GM19193 (cell line): Measurements from ENCODE around the gene SHROOM3.

Experiments used
- POLR2A ChIP-seq: IDR thresholded peaks from 4 replicates; pipeline ENCODE4 v1.6.1; 2011; ENCODE audit not compliant: insufficient read depth, insufficient read length; ENCODE audit errors: extremely low read depth

The SHROOM3 gene

DNA sequence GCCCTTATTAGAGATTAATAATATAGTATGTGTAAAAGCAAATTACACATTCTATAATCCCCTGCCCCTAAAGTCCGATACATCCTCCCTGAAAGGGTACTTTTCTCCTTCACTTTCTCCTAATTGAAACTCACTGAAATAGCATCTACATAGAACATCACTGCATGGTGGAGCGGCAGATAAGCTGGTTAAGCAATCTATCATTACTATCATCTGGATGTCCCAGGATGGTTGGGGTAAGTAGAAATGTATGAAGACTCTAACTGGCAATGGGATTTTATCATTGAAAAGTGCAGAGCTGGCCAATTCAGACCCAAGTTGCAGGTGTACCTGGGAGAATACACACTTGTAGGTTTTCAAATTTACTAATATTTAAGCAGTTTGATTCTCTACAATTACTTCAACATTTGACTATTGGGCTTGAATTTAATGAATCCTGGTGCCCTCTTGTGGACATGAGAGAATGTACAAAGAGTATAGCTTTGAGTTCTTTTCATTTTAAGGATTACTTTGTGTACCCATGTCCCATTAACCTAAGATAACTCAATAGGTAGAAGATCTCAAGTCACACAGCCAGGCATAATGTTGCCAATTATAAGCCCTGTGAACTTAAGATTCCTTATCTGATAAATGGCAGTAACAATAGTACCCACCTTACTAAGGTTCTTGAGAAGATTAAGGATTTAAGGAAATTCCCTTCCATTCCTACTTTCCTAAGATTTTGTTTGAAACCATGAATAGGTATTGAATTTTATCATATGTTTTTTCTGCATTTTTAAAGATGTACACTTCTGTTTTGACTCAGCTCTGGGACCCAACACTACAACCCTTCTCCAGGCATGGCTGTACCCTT is 69.8 kb downstream of the SHROOM3 start:
- TF ChIP-seq POLR2A: no peak

DNA sequence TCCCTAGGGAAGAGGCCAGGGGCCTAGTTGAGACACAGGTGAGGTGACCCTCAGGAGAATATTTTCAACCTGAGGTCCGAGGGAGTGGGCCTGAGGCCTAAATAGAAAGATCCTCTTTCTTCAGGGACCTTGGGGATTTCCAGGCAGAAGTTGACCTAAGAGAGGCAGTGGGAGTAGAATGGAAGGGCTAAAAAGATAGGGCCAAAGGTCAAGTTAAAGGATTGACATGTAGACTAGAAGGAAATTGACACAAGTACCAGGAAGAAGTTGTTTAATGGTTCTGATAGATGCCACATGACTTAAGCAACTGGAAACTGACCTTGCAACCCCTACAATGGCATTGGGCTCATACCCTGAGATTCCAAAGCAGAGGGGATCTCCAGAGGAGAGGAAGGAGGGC is 76.9 kb downstream of the SHROOM3 start:
- no peak for TF ChIP-seq POLR2A

DNA sequence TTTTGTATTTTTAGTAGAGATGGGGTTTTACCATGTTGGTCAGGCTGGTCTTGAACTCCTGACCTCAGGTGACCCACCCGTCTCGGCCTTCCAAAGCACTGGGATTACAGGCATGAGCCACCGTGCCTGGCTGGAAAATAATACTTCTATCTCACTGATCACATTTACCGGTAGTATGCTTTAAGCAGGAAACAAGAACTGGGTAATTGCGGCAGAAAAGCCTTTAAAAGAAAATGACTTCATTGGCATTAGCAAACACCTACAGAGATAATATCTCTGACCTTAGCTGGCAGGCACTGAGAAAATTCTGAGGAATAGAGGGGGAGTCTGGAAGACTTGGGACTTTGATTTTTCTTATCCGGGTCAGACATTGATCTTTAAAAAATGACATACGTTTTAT is 78.5 kb downstream of the SHROOM3 start:
- no peak for TF ChIP-seq POLR2A

DNA sequence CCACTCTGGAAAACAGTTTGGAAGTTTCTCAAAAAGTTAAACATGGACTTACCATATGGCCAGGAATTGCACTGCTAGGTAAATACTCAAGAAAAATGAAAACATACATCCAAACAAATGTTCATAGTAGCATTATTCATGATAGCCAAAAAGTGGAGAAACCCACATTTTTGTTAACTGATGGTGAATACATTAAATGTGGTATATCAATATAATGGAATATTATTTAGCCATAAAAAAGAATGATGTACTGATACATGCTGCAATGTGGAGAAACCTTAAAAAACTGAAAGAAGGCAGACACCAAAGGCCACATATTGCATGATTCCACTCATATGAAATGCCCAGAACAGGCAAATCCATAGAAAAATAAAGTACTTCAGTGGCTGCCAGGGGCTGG is 79.1 kb downstream of the SHROOM3 start:
- no peak for TF ChIP-seq POLR2A

DNA sequence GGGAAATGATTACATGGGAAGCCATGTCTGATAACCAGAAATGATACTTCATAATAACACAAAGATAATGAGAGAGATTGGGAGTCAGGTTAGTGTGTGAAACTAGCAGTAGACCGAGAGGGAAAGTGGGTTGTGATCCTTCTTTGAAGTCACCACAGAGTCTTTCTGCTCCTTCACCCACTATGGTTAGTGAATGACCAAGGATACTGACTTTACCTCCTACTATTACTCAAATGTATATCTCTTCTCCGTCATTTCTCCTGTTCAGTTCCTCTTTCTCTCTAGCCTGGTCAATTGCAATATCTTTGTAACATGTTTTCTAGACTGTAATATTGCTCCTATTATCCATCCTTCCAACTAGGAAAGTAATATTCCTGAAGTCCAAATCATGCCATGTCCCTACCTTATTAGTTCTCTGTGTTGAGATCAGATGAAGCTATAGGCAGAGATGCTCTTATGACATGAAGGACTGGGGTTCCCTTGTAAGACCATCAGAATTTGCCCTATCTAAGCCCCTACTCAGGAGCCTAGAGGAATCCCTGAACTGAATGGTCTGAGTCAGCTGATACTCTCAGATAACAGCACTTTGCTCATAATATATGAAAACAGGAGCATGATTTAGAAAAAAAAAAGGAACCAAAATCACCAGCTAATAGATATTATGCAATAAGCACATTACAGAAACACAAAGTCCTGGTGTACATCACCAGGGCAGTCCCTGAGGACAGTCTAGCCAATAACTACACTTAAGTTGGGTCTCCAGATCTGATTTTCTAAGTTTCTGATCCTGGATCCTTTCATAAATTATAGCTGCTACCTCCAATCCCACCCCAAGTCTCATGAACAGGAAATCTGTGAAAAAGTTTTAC is 81.2 kb downstream of the SHROOM3 start:
- TF ChIP-seq POLR2A: no peak

DNA sequence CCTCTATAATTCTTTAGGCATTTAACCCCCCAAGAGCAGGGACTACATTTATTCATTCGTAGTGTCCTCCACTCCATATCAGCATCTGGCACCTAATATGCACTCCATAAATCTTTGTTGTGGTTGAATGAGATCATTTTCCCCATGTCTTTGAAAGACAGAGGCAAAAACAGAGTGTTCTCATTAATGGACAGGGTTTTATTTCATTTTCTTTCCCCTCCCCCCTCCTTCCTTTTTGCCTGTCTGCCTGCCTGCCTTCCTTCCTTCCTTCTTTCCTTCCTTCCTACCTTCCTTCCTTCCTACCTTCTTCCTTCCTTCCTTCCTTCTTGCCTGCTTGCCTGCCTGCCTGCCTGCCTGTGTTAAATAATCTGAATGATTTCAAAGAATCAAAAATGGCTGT is 83.2 kb downstream of the SHROOM3 start:
- no peak for TF ChIP-seq POLR2A

DNA sequence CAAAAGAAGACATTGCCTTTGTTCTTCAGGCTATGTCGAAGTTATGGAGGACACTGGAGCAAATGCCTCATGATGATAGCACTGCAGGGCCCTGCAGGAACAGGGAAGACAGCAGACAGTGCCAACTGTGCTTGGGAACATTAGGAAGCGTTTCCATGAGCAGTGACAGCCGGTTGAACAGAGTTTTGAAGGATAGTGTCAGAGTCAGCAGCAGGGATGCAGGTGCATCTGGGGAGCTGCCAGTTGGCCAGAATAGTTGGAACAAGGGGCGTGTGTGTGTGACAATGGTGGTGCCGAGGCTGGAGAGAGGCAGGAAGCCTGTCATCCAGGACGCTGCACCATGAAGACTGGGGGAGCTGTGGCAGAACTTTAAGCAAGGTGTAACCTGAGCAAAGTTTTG is 88.6 kb downstream of the SHROOM3 start:
- no peak for TF ChIP-seq POLR2A

DNA sequence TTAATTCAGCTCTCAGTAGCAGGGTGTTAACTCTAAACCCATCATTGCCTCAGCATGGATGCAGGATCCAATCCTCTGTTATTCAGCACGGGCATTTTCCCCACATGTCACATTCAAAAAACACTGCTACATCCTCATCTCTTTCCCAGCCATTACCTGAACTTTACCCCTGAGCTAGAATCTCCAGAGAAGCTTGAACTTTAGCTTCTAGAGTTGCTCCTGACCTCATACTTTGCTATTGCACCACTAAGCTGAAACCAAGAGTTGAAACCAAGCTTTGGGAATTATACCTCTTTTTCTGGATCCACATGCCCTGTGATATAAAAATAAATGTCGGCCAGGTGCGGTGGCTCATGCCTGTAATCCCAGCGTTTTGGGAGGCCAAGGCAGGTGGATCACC is 90.7 kb downstream of the SHROOM3 start:
- no peak for TF ChIP-seq POLR2A

DNA sequence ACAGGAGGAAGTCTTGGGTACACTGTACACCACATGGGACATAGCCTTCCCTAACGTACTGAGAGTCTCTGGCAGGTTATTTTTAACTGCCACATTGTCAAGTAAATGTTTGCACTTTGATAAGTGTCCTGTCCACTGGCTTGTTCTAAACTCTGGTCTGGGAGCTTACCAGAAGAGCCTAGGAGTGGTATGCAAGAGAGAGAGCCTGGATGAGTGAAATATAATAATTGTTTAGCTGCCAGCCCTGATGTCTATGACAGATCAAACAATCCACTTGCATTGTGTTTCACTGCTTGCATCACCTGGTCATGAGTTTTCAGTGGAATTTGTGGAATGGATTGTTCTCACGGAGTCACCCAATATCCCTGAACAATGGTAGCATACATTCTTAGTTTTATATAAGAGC is 91.6 kb downstream of the SHROOM3 start:
- TF ChIP-seq POLR2A: no peak

DNA sequence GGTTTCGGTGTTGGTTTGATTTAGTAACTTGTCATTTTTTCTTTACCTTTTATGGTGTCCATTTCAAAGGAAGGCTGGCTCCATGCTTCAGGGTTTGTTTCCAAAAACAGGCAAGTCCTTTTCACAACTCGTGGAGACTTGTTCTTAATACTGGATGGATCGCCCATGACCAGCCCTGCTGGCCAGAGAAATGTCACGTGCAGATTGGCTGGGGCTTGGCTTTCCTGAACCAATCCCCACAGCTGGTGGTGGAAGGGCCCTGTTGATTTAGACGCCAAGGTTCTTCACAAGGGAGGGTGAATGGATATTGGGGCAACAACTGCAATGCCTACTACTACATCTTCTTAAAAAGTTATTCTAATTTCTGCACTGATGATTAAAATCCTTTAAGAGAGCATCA is 92.6 kb downstream of the SHROOM3 start:
- TF ChIP-seq POLR2A: no peak

DNA sequence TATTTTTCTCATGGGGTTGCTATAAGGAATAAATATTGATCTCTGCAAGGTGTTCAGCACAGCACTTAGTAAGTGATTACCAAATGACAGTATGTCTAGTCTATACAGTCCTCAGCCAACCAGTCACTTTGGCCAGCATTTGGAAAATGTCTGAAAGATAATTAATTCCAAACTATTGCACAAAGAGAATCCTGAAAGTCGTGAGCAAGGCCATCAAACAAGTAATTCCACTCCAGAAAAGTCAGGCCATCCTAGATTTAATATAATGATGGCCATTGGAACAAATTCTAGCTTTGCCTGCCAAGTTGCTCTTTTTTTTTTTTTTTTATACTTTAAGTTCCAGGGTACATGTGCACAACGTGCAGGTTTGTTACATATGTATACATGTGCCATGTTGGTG is 96.6 kb downstream of the SHROOM3 start:
- no peak for TF ChIP-seq POLR2A

DNA sequence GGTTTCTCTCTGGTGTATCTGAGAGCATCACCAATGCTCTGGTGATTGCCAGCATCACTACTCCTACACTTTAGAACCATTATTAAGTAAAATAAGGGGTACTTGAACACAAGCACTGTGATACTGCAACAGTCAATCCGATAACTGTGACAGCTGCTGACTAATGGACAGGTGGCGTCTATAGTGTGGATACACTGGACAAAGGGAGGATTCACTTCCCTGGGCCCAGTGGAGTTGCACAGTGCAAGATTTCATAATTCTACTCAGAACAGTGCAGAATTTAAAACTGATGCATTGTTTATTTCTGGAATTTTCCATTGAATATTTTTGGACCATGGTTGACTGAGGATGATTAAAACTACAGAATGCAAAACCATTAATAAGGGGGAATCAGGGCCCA is 97.8 kb downstream of the SHROOM3 start:
- no peak for TF ChIP-seq POLR2A

DNA sequence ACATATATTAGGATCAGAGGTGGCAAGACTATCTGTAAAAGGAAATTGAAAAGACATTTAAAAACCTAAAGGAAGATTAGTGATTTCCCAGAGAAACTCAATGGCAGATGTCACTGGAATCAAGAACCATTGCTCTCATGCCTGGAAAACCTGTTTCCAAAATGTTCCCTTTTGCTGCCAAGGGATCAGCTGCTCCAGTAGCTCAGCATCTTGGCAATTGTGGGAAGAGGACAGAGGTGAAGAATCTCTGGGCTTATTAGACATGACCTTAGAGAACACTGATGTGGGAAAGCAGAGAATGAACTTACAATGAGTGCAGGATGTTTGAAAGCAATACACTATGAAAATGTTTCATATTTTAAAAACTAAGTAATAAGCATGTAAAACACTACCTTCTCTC is 98.3 kb downstream of the SHROOM3 start:
- TF ChIP-seq POLR2A: no peak

DNA sequence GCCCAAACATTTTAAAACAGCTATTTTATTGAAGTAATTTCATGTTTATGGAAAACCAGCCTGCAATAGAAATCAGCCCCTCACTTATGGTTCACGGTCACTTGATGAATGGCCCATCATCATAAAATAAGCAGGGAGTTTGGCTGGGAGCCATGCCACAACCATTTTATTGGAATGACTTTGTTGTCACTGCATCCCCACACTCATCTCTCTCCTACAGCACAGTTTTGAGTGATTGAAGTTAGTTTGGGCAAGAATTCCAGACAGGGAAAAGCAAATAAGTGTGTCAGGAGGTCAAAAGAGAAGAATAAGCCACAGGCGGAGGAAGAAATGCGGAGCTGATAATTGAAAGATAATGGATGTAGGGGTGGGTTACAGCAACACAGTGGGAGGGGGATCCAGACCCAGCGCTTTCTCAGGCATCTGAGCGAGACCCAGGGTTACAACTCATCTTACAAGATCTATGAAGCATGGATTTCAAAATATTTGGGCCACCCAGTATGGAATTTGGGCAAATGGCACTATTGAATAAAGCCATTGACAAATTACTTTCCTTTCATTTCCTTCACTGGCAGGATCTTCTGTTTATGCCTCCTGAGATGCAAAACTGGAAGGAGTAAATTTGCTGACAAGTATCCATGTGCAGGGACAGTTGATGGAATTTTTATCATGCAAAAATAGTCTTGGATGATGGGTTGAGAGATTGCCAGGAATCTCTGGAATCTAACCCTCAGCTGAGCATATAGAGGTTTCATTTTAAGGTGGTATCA is 100.8 kb downstream of the SHROOM3 start:
- no peak for TF ChIP-seq POLR2A

DNA sequence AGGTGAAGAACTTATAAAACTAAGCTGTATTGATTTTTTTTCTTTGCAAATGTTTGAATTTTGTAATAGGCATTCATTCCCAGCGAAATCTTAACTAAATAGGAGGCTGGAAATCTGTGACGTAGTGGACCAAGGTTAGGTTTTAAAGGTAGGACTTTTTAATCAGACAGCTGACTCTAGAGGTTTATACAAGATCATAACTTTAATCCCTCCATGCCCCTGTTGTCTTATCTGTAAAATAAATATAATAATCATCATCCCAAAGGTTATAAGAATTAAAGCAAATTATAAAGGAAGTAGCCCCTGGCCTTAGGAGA is 101.3 kb downstream of the SHROOM3 start:
- TF ChIP-seq POLR2A: no peak
